ENCODE data around the gene VPS9D1.

The VPS9D1 gene

GRCh38 chr16:89720813-89721545 is at the start of gene VPS9D1, which contains the start of gene ZNF276:
Gene VPS9D1, minus strand, starts transcription at chr16:89720898. Its CDS starts 37 bp downstream, at chr16:89720861.
Gene ZNF276, plus strand, starts transcription at chr16:89721537. Its CDS starts 104 bp downstream, at chr16:89721641.
- peak; percentile 52 to 83 for DNase-seq

GRCh38 chr16:89770367-89770766 is 49.7 kb upstream of the VPS9D1 start:
- no peak for DNase-seq

- DNase-seq = no peak
These were observed 44.7 kb upstream of the VPS9D1 start for GRCh38 chr16:89765292-89765830.

- peak in 1 of 2 donors; percentile 47 for DNase-seq
These were observed 44.1 kb upstream of the VPS9D1 start for GRCh38 chr16:89764711-89765201.

- DNase-seq = no peak
These were observed 40.7 kb upstream of the VPS9D1 start for GRCh38 chr16:89761304-89761922.

GRCh38 chr16:89759746-89760340 is 39.1 kb upstream of the VPS9D1 start:
- no peak for DNase-seq

GRCh38 chr16:89749637-89750036 is 28.9 kb upstream of the VPS9D1 start:
- DNase-seq = no peak

- no peak for DNase-seq
These were observed 28.2 kb upstream of the VPS9D1 start for GRCh38 chr16:89748921-89749320.

GRCh38 chr16:89748076-89748475 is 27.4 kb upstream of the VPS9D1 start:
- no peak for DNase-seq

GRCh38 chr16:89746043-89746442 is 25.3 kb upstream of the VPS9D1 start:
- no peak for DNase-seq

GRCh38 chr16:89744813-89745212 is 24.1 kb upstream of the VPS9D1 start:
- DNase-seq = no peak

- DNase-seq = no peak
These were observed 22.2 kb upstream of the VPS9D1 start for GRCh38 chr16:89742948-89743347.

GRCh38 chr16:89741342-89742014 is 20.8 kb upstream of the VPS9D1 start:
- no peak for DNase-seq

- DNase-seq = no peak
These were observed 18.7 kb upstream of the VPS9D1 start for GRCh38 chr16:89739383-89739782.

- no peak for DNase-seq
These were observed 18.0 kb upstream of the VPS9D1 start for GRCh38 chr16:89738538-89739317.

- no peak for DNase-seq
These were observed 17.3 kb upstream of the VPS9D1 start for GRCh38 chr16:89738072-89738377.

GRCh38 chr16:89737341-89738071 is 16.8 kb upstream of the VPS9D1 start:
- no peak for DNase-seq

- DNase-seq = no peak
These were observed 15.9 kb upstream of the VPS9D1 start for GRCh38 chr16:89736554-89736953.

GRCh38 chr16:89733792-89734191 is 13.1 kb upstream of the VPS9D1 start:
- no peak for DNase-seq

- DNase-seq = no peak
These were observed 12.6 kb upstream of the VPS9D1 start for GRCh38 chr16:89733322-89733721.

- DNase-seq = no peak
These were observed 12.2 kb upstream of the VPS9D1 start for GRCh38 chr16:89732918-89733242.
